HEK293 (cell line): ENCODE results near the gene WDR70.

Experiments
- CTCF ChIA-PET: fragments of 350-600 bp; formaldehyde crosslinking; extraction: SDS; loops from one replicate; lab custom pipeline; 2021; ENCODE audit warnings: antibody characterized with exemption; lab: Yijun Ruan, JAX
- POLR2A ChIA-PET: fragments of 300-600 bp; formaldehyde crosslinking; extraction: SDS; loops from one replicate; lab custom pipeline; 2020; ENCODE audit warnings: antibody characterized with exemption, inconsistent platforms; lab: Yijun Ruan, JAX
- H3K27ac ChIP-seq: fragments of 200-500 bp; sonication (Bioruptor generic); 2 replicates; pipeline ENCODE4 v1.5.1; 2014; ENCODE audit warnings: low read depth, low read length, control low read depth, inconsistent platforms; ENCODE audit errors: extremely low read depth
- H3K36me3 ChIP-seq, 2 experiments: fragments of 200-500 bp in 1 of 2; sonication (Bioruptor generic) in 1 of 2; 1 replicate in 1 of 2; 2 replicates in 1 of 2; pipeline ENCODE4 v1.5.1; 2014 to 2017; ENCODE audit warnings: inconsistent platforms in 2 of 2, low read length in 2 of 2; ENCODE audit not compliant: control insufficient read depth in 2 of 2, insufficient read depth in 1 of 2
- H3K4me1 ChIP-seq: fragments of 200-500 bp; sonication (Bioruptor generic); 2 replicates; pipeline ENCODE4 v1.5.1; 2014; ENCODE audit warnings: mild to moderate bottlenecking, low read length, inconsistent platforms; ENCODE audit not compliant: control insufficient read depth, insufficient read depth
- H3K4me3 ChIP-seq: 2 replicates; pipeline ENCODE4 v1.5.1; 2011; ENCODE audit warnings: low read depth, mild to moderate bottlenecking, control low read depth, low read length, moderate library complexity
- H3K9me3 ChIP-seq: fragments of 200-500 bp; sonication (Bioruptor generic); 2 replicates; pipeline ENCODE4 v1.5.1; 2014; ENCODE audit warnings: low read depth, low read length, inconsistent platforms; ENCODE audit not compliant: control insufficient read depth, insufficient read depth
- HOXA7 ChIP-seq: sonication (generic); formaldehyde crosslinking; IDR thresholded peaks from 2 replicates; pipeline ENCODE4 v1.8.1; 2022; ENCODE audit warnings: missing genetic modification reagents, borderline replicate concordance
- MYNN ChIP-seq: fragments of 450-650 bp; formaldehyde crosslinking; IDR thresholded peaks from 2 replicates; pipeline ENCODE4 v1.5.1; 2016; ENCODE audit warnings: missing biosample characterization, missing genetic modification characterization, borderline replicate concordance
- OSR2 ChIP-seq: fragments of 450-650 bp; formaldehyde crosslinking; IDR thresholded peaks from 2 replicates; pipeline ENCODE4 v1.5.1; 2016; ENCODE audit warnings: missing biosample characterization, missing genetic modification characterization
- RBAK ChIP-seq: fragments of 450-650 bp; formaldehyde crosslinking; IDR thresholded peaks from 2 replicates; pipeline ENCODE4 v1.5.1; 2016; ENCODE audit warnings: missing biosample characterization, missing genetic modification characterization
- SCRT2 ChIP-seq: fragments of 450-650 bp; formaldehyde crosslinking; IDR thresholded peaks from 2 replicates; pipeline ENCODE4 v1.5.1; 2016; ENCODE audit warnings: missing biosample characterization, missing genetic modification characterization
- ZBTB26 ChIP-seq: fragments of 450-650 bp; formaldehyde crosslinking; optimal IDR thresholded peaks from 2 replicates; pipeline ENCODE3; 2016; ENCODE audit warnings: missing biosample characterization, mild to moderate bottlenecking, missing genetic modification characterization
- ZBTB44 ChIP-seq: fragments of 450-650 bp; IDR thresholded peaks from 2 replicates; pipeline ENCODE4 v1.5.1; 2018; ENCODE audit warnings: missing biosample characterization, mild to moderate bottlenecking, missing genetic modification characterization
- ZEB2 ChIP-seq: fragments of 450-650 bp; formaldehyde crosslinking; IDR thresholded peaks from 2 replicates; pipeline ENCODE4 v1.5.1; 2016; ENCODE audit warnings: missing biosample characterization, missing genetic modification characterization
- ZFHX2 ChIP-seq: fragments of 450-650 bp; formaldehyde crosslinking; conservative IDR thresholded peaks from 2 replicates; pipeline ENCODE4 v1.5.1; 2016; ENCODE audit warnings: missing biosample characterization, missing genetic modification characterization
- ZFP41 ChIP-seq: fragments of 450-650 bp; formaldehyde crosslinking; IDR thresholded peaks from 2 replicates; pipeline ENCODE4 v1.5.1; 2016; ENCODE audit warnings: missing biosample characterization, missing genetic modification characterization, borderline replicate concordance
- ZNF121 ChIP-seq: fragments of 450-650 bp; formaldehyde crosslinking; IDR thresholded peaks from 2 replicates; pipeline ENCODE4 v1.5.1; 2016; ENCODE audit warnings: missing biosample characterization, missing genetic modification characterization
- ZNF214 ChIP-seq: fragments of 450-650 bp; formaldehyde crosslinking; IDR thresholded peaks from 2 replicates; pipeline ENCODE4 v1.5.1; 2017; ENCODE audit warnings: missing biosample characterization, mild to moderate bottlenecking, missing genetic modification characterization, borderline replicate concordance
- ZNF221 ChIP-seq: fragments of 450-650 bp; formaldehyde crosslinking; IDR thresholded peaks from 2 replicates; pipeline ENCODE4 v1.5.1; 2017; ENCODE audit warnings: missing biosample characterization, missing genetic modification characterization, borderline replicate concordance
- ZNF24 ChIP-seq: fragments of 450-650 bp; formaldehyde crosslinking; IDR thresholded peaks from 2 replicates; pipeline ENCODE4 v1.5.1; 2016; ENCODE audit warnings: missing biosample characterization, missing genetic modification characterization
- ZNF335 ChIP-seq: fragments of 450-650 bp; formaldehyde crosslinking; conservative IDR thresholded peaks from 2 replicates; pipeline ENCODE4 v1.5.1; 2016; ENCODE audit warnings: missing biosample characterization, missing genetic modification characterization
- ZNF391 ChIP-seq: fragments of 450-650 bp; formaldehyde crosslinking; IDR thresholded peaks from 2 replicates; pipeline ENCODE4 v1.5.1; 2016; ENCODE audit warnings: low read depth, missing biosample characterization, missing genetic modification characterization, borderline replicate concordance
- ZNF426 ChIP-seq: fragments of 450-650 bp; formaldehyde crosslinking; IDR thresholded peaks from 2 replicates; pipeline ENCODE4 v1.5.1; 2017; ENCODE audit warnings: missing biosample characterization, missing genetic modification characterization, mild to moderate bottlenecking, inconsistent platforms, moderate library complexity
- ZNF48 ChIP-seq: fragments of 450-650 bp; formaldehyde crosslinking; IDR thresholded peaks from 2 replicates; pipeline ENCODE4 v1.5.1; 2016; ENCODE audit warnings: missing biosample characterization, missing genetic modification characterization
- ZNF558 ChIP-seq: fragments of 450-650 bp; formaldehyde crosslinking; IDR thresholded peaks from 2 replicates; pipeline ENCODE4 v1.5.1; 2016; ENCODE audit warnings: missing biosample characterization, missing genetic modification characterization
- ZNF621 ChIP-seq: fragments of 450-650 bp; formaldehyde crosslinking; IDR thresholded peaks from 2 replicates; pipeline ENCODE4 v1.5.1; 2017; ENCODE audit warnings: missing biosample characterization, missing genetic modification characterization
- ZNF677 ChIP-seq: fragments of 450-650 bp; IDR thresholded peaks from 2 replicates; pipeline ENCODE4 v1.5.0; 2018; ENCODE audit warnings: missing biosample characterization, mild to moderate bottlenecking, missing genetic modification characterization, moderate library complexity

WDR70 gene

GRCh38 chr5:37424441-37424840 is 45.3 kb downstream of the WDR70 start:
- ChIA-PET POLR2A (no interaction called here), CTCF (interaction anchor here (0.8 to 2.4 kb wide), 2 partner anchors 12 to 299 kb away, joined by 6 to 14 read pairs; no protein-coding TSS in a partner anchor)

GRCh38 chr5:37428044-37428443 is 48.9 kb downstream of the WDR70 start:
- no peak overlapping the region for H3K27ac ChIP-seq
- TF ChIP-seq SCRT2 (peak; percentile 44; the same call in 1 of the 2 replicates), ZNF48 (tag by site-specific recombination) (no peak), ZFHX2 (tag by site-specific recombination) (no peak)
- TF ChIP-seq, all 188 proteins: peak for 1
- Histone ChIP-seq H3K9me3 (no peaks in the 10 kb centered on the region), H3K4me1 (no peaks in the 10 kb centered on the region), H3K36me3 (peaks cover 6 to 16% of the 10 kb centered on the region in 2 experiments; a peak in 2 of 3 replicates), H3K4me3 (no peak overlapping the region)
- ChIA-PET POLR2A (interaction anchor here (0.7 kb wide), 1 partner anchor 168 kb away, joined by 3 read pairs; no protein-coding TSS in a partner anchor), CTCF (interaction anchor here (1.0 kb wide), 1 partner anchor 15 kb away, joined by 7 read pairs; no protein-coding TSS in a partner anchor)

More at GRCh38 chr5:37424441-37424840, 45.3 kb downstream of the WDR70 start:
- no peak overlapping the region for H3K27ac ChIP-seq
- peaks cover 6 to 27% of the 10 kb centered on the region in 2 experiments; a peak in 2 of 3 replicates for H3K36me3 ChIP-seq
- H3K9me3 ChIP-seq, result no peaks in the 10 kb centered on the region
- no peak overlapping the region for H3K4me3 ChIP-seq
- no peak for TF ChIP-seq ZNF221
- peak; percentile 64; the same call in 1 of the 2 replicates for TF ChIP-seq ZNF121
- H3K4me1 ChIP-seq, result no peaks in the 10 kb centered on the region

- Histone ChIP-seq H3K4me1 (peaks cover 13% of the 10 kb centered on the region; the same call in 1 of the 2 replicates), H3K9me3 (no peaks in the 10 kb centered on the region), H3K4me3 (no peak overlapping the region), H3K36me3 (peaks cover 0 to 7% of the 10 kb centered on the region in 2 experiments; a peak in 2 of 3 replicates), H3K27ac (no peak overlapping the region)
- no peak for TF ChIP-seq ZNF558
- no peak for TF ChIP-seq MYNN (tag by site-specific recombination)
- TF ChIP-seq ZEB2 (tag by site-specific recombination), result no peak
- no peak for TF ChIP-seq HOXA7
- no peak for TF ChIP-seq ZNF621 (tag by site-specific recombination)
- no peak for TF ChIP-seq ZFP41
- no peak for TF ChIP-seq OSR2
- no peak for TF ChIP-seq ZNF677 (tag by site-specific recombination)
- TF ChIP-seq ZNF391, result no peak
- no peak for TF ChIP-seq ZNF426 (tag by site-specific recombination)
- TF ChIP-seq ZNF335 (tag by site-specific recombination), result no peak
- TF ChIP-seq ZBTB26, result no peak
- TF ChIP-seq ZBTB44 (tag by site-specific recombination), result no peak
- no peak for TF ChIP-seq RBAK (tag by site-specific recombination)
- no peak for TF ChIP-seq ZNF214 (tag by site-specific recombination)
- TF ChIP-seq ZNF24 (tag by site-specific recombination), result no peak
- ChIA-PET POLR2A (interaction anchor here (0.7 kb wide), 1 partner anchor 193 kb away, joined by 3 read pairs; no protein-coding TSS in a partner anchor), CTCF (interaction anchor here (0.7 kb wide), 1 partner anchor 544 kb away, joined by 3 read pairs; no protein-coding TSS in a partner anchor)
Measured at GRCh38 chr5:37435261-37435660, 56.1 kb downstream of the WDR70 start.
